GM23338 (cell line): Measurements from ENCODE around the gene TXNRD1. TPM values are rescaled to one million over a fixed set of nuclear protein-coding genes. Genes with fewer than 3 reads are reported as not detected.

Experiments used
- ATAC-seq: fragments of 200-7000 bp; cut with Tn5 transposase; 3 replicates; pipeline ENCODE4 v1.9.1; 2020
- DNase-seq: peaks from one replicate; pipeline ENCODE4 v3.0.0-alpha.2; 2015; ENCODE audit warnings: low spot score
- H2AFZ ChIP-seq: fragments of 200-600 bp; sonication (generic); 2 replicates; pipeline ENCODE4 v1.8.0; 2016; ENCODE audit warnings: antibody characterized with exemption, mild to moderate bottlenecking, moderate library complexity
- H3F3A ChIP-seq: fragments of 200-600 bp; sonication (generic); replicated peaks from 2 replicates; pipeline ENCODE4 v1.8.0; 2017; ENCODE audit warnings: antibody characterized with exemption, mixed run types, low read depth
- H3K27ac ChIP-seq: fragments of 200-600 bp; sonication (generic); 2 replicates; pipeline ENCODE4 v1.6.1; 2016; ENCODE audit warnings: low read depth
- H3K27me3 ChIP-seq: fragments of 200-600 bp; sonication (generic); 2 replicates; pipeline ENCODE4 v1.8.0; 2016; ENCODE audit warnings: mild to moderate bottlenecking, mixed run types, moderate library complexity; ENCODE audit not compliant: insufficient read depth
- H3K36me3 ChIP-seq: fragments of 200-600 bp; sonication (generic); 2 replicates; pipeline ENCODE4 v1.8.0; 2016; ENCODE audit warnings: mild to moderate bottlenecking; ENCODE audit not compliant: insufficient read depth
- H3K4me1 ChIP-seq: fragments of 200-600 bp; sonication (generic); 2 replicates; pipeline ENCODE4 v1.8.0; 2016; ENCODE audit warnings: mild to moderate bottlenecking, moderate library complexity; ENCODE audit not compliant: insufficient read depth
- H3K4me2 ChIP-seq: fragments of 200-600 bp; sonication (generic); 2 replicates; pipeline ENCODE4 v1.7.1; 2017; ENCODE audit warnings: mixed run types
- H3K4me3 ChIP-seq: fragments of 200-600 bp; sonication (generic); 2 replicates; pipeline ENCODE4 v1.6.1; 2016; ENCODE audit warnings: mixed run types
- H3K79me2 ChIP-seq: fragments of 200-600 bp; sonication (generic); replicated peaks from 2 replicates; pipeline ENCODE4 v1.8.0; 2017; ENCODE audit warnings: mild to moderate bottlenecking; ENCODE audit not compliant: insufficient read depth
- H3K9me2 ChIP-seq: fragments of 200-600 bp; sonication (generic); 2 replicates; pipeline ENCODE4 v1.8.0; 2017; ENCODE audit not compliant: insufficient read depth
- H4K20me1 ChIP-seq: fragments of 200-600 bp; sonication (generic); replicated peaks from 2 replicates; pipeline ENCODE4 v1.8.0; 2017; ENCODE audit warnings: mild to moderate bottlenecking; ENCODE audit not compliant: insufficient read depth
- H3K27ac Mint-ChIP-seq: 2 replicates; pipeline ENCODE4 v1.8.0; 2020; ENCODE audit warnings: inconsistent platforms, mild to moderate bottlenecking, moderate library complexity, mixed read lengths
- H3K27me3 Mint-ChIP-seq: 3 replicates; pipeline ENCODE4 v1.8.0; 2022; ENCODE audit warnings: low read depth, mild to moderate bottlenecking, moderate library complexity, mixed read lengths, inconsistent platforms; ENCODE audit not compliant: insufficient read depth, poor library complexity
- H3K36me3 Mint-ChIP-seq: 3 replicates; pipeline ENCODE4 v1.8.0; 2021; ENCODE audit warnings: low read depth, mild to moderate bottlenecking, inconsistent platforms, moderate library complexity, mixed read lengths
- H3K4me1 Mint-ChIP-seq: 3 replicates; pipeline ENCODE4 v1.8.0; 2020; ENCODE audit warnings: mild to moderate bottlenecking, inconsistent platforms, mixed read lengths
- H3K4me3 Mint-ChIP-seq: 3 replicates; pipeline ENCODE4 v1.8.0; 2021; ENCODE audit warnings: moderate library complexity, mild to moderate bottlenecking, inconsistent platforms, mixed read lengths
- H3K9me3 Mint-ChIP-seq: 3 replicates; pipeline ENCODE4 v1.8.0; 2020; ENCODE audit warnings: moderate library complexity, mild to moderate bottlenecking, inconsistent platforms, mixed read lengths
- CREB1 ChIP-seq: fragments of 250-450 bp; sonication (Bioruptor Pico); IDR thresholded peaks from 2 replicates; pipeline ENCODE4 v1.5.0; 2020; ENCODE audit warnings: low read depth, mild to moderate bottlenecking, moderate library complexity
- EZH2 ChIP-seq: fragments of 200-600 bp; sonication (generic); IDR thresholded peaks from one replicate; pipeline ENCODE4 v1.8.0; 2017; ENCODE audit warnings: antibody characterized with exemption, mild to moderate bottlenecking, low read depth; ENCODE audit not compliant: unreplicated experiment
- EZH2phosphoT487 ChIP-seq: fragments of 200-600 bp; sonication (generic); IDR thresholded peaks from one replicate; pipeline ENCODE4 v1.8.1; 2018; ENCODE audit warnings: antibody characterized with exemption; ENCODE audit not compliant: unreplicated experiment
- JUNB ChIP-seq: IDR thresholded peaks from one replicate; pipeline ENCODE4 v1.6.1; 2016; ENCODE audit warnings: antibody characterized with exemption; ENCODE audit not compliant: unreplicated experiment
- NANOG ChIP-seq: IDR thresholded peaks from 2 replicates; pipeline ENCODE4 v1.6.1; 2016; ENCODE audit warnings: antibody characterized with exemption, borderline replicate concordance
- POLR2AphosphoS5 ChIP-seq: IDR thresholded peaks from 2 replicates; pipeline ENCODE4 v1.6.1; 2016; ENCODE audit warnings: antibody characterized with exemption, low read depth
- STAT1 ChIP-seq: IDR thresholded peaks from one replicate; pipeline ENCODE4 v1.6.1; 2016; ENCODE audit warnings: antibody characterized with exemption; ENCODE audit not compliant: unreplicated experiment
- ZNF114 ChIP-seq: fragments of 250-450 bp; sonication (Bioruptor Pico); IDR thresholded peaks from 2 replicates; pipeline ENCODE4 v1.5.0; 2020; ENCODE audit warnings: mild to moderate bottlenecking, moderate library complexity
- ZNF331 ChIP-seq: fragments of 250-450 bp; sonication (Bioruptor Pico); IDR thresholded peaks from 2 replicates; pipeline ENCODE4 v1.5.0; 2020; ENCODE audit warnings: low read depth, mild to moderate bottlenecking, moderate library complexity
- polyA plus RNA-seq: library from polyadenylated mRNA; unstranded; fragments of >200 nt; fragmentation: Nextera tagmentation; extraction: Ambion mirVana; gene quantifications from 2 replicates; pipeline ENCODE4 v1.2.1, GENCODE V29; 2016
- total RNA-seq: library from RNA; depleted of rRNA; stranded (reverse); fragments of >200 nt; shearing (Covaris generic); gene quantifications from 2 replicates; pipeline ENCODE4 v1.2.3, GENCODE V29; 2014
- TF ChIP-seq, protein P1 (sequence below): IDR thresholded peaks from 2 replicates; pipeline ENCODE4 v1.6.1; 2016; ENCODE audit warnings: antibody characterized with exemption
- TF ChIP-seq, protein P2 (sequence below), 2 experiments: fragments of 200-600 bp in 1 of 2; sonication (generic) in 1 of 2; conservative IDR thresholded peaks; 2 replicates each; pipeline versions ENCODE4 v1.5.1 to v1.6.1; 2016 to 2017; ENCODE audit warnings: antibody characterized with exemption in 2 of 2, low read depth in 2 of 2, mild to moderate bottlenecking in 2 of 2, moderate library complexity in 1 of 2
- TF ChIP-seq, protein P3 (sequence below): IDR thresholded peaks from one replicate; pipeline ENCODE4 v1.6.1; 2018; ENCODE audit warnings: antibody characterized with exemption; ENCODE audit not compliant: unreplicated experiment
- TF ChIP-seq, protein P4 (sequence below): fragments of 250-450 bp; sonication (Bioruptor Pico); IDR thresholded peaks from 2 replicates; pipeline ENCODE4 v1.5.0; 2020; ENCODE audit warnings: mild to moderate bottlenecking, moderate library complexity

Gene TXNRD1
- total and polyA plus RNA-seq, 2 experiments from 2014 or later: 115 to 127 TPM

DNA sequence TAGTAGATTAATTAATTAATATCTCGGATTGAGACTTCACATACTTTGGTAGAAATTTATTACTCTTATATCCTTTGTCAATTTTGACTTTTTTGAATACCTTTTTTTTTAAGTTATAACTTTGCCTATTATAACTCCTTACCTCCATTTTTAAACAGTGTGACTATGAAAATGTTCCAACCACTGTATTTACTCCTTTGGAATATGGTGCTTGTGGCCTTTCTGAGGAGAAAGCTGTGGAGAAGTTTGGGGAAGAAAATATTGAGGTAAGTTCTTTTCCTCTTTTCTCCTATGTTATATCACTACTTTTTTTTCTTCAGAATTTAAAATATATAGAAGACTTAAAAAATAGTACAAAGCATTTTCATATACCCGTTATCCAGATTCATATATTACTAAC lies 115.8 kb downstream of the TXNRD1 start:
- DNase-seq (no peak), ATAC-seq (no peak)
- no peak overlapping the region for H3K4me3 ChIP-seq
- no peaks in the 10 kb centered on the region for H3F3A ChIP-seq
- H3K9me2 ChIP-seq: no peaks in the 10 kb centered on the region
- H3K36me3 ChIP-seq: peaks cover 41% of the 10 kb centered on the region
- Mint-ChIP-seq H3K4me3 (no peak overlapping the region), H3K36me3 (peaks cover 61% of the 10 kb centered on the region), H3K27ac (no peak overlapping the region), H3K27me3 (no peaks in the 10 kb centered on the region), H3K9me3 (no peaks in the 10 kb centered on the region), H3K4me1 (no peaks in the 10 kb centered on the region)
- no peaks in the 10 kb centered on the region for H3K27me3 ChIP-seq
- TF ChIP-seq, protein P1, sequence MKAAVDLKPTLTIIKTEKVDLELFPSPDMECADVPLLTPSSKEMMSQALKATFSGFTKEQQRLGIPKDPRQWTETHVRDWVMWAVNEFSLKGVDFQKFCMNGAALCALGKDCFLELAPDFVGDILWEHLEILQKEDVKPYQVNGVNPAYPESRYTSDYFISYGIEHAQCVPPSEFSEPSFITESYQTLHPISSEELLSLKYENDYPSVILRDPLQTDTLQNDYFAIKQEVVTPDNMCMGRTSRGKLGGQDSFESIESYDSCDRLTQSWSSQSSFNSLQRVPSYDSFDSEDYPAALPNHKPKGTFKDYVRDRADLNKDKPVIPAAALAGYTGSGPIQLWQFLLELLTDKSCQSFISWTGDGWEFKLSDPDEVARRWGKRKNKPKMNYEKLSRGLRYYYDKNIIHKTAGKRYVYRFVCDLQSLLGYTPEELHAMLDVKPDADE: no peak
- TF ChIP-seq ZNF114 (no peak), EZH2 (no peak), POLR2AphosphoS5 (no peak), ZNF331 (no peak), EZH2phosphoT487 (no peak), CREB1 (CRISPR knock-in tag) (no peak), NANOG (no peak), JUNB (no peak), STAT1 (no peak)
- TF ChIP-seq, protein P2, sequence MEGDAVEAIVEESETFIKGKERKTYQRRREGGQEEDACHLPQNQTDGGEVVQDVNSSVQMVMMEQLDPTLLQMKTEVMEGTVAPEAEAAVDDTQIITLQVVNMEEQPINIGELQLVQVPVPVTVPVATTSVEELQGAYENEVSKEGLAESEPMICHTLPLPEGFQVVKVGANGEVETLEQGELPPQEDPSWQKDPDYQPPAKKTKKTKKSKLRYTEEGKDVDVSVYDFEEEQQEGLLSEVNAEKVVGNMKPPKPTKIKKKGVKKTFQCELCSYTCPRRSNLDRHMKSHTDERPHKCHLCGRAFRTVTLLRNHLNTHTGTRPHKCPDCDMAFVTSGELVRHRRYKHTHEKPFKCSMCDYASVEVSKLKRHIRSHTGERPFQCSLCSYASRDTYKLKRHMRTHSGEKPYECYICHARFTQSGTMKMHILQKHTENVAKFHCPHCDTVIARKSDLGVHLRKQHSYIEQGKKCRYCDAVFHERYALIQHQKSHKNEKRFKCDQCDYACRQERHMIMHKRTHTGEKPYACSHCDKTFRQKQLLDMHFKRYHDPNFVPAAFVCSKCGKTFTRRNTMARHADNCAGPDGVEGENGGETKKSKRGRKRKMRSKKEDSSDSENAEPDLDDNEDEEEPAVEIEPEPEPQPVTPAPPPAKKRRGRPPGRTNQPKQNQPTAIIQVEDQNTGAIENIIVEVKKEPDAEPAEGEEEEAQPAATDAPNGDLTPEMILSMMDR (conservative IDR thresholded peaks at IDR 0.05; ENCODE audit: low read depth in 2 of 2): no peak
- TF ChIP-seq, protein P3, sequence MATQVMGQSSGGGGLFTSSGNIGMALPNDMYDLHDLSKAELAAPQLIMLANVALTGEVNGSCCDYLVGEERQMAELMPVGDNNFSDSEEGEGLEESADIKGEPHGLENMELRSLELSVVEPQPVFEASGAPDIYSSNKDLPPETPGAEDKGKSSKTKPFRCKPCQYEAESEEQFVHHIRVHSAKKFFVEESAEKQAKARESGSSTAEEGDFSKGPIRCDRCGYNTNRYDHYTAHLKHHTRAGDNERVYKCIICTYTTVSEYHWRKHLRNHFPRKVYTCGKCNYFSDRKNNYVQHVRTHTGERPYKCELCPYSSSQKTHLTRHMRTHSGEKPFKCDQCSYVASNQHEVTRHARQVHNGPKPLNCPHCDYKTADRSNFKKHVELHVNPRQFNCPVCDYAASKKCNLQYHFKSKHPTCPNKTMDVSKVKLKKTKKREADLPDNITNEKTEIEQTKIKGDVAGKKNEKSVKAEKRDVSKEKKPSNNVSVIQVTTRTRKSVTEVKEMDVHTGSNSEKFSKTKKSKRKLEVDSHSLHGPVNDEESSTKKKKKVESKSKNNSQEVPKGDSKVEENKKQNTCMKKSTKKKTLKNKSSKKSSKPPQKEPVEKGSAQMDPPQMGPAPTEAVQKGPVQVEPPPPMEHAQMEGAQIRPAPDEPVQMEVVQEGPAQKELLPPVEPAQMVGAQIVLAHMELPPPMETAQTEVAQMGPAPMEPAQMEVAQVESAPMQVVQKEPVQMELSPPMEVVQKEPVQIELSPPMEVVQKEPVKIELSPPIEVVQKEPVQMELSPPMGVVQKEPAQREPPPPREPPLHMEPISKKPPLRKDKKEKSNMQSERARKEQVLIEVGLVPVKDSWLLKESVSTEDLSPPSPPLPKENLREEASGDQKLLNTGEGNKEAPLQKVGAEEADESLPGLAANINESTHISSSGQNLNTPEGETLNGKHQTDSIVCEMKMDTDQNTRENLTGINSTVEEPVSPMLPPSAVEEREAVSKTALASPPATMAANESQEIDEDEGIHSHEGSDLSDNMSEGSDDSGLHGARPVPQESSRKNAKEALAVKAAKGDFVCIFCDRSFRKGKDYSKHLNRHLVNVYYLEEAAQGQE: no peak
- TF ChIP-seq, protein P4, sequence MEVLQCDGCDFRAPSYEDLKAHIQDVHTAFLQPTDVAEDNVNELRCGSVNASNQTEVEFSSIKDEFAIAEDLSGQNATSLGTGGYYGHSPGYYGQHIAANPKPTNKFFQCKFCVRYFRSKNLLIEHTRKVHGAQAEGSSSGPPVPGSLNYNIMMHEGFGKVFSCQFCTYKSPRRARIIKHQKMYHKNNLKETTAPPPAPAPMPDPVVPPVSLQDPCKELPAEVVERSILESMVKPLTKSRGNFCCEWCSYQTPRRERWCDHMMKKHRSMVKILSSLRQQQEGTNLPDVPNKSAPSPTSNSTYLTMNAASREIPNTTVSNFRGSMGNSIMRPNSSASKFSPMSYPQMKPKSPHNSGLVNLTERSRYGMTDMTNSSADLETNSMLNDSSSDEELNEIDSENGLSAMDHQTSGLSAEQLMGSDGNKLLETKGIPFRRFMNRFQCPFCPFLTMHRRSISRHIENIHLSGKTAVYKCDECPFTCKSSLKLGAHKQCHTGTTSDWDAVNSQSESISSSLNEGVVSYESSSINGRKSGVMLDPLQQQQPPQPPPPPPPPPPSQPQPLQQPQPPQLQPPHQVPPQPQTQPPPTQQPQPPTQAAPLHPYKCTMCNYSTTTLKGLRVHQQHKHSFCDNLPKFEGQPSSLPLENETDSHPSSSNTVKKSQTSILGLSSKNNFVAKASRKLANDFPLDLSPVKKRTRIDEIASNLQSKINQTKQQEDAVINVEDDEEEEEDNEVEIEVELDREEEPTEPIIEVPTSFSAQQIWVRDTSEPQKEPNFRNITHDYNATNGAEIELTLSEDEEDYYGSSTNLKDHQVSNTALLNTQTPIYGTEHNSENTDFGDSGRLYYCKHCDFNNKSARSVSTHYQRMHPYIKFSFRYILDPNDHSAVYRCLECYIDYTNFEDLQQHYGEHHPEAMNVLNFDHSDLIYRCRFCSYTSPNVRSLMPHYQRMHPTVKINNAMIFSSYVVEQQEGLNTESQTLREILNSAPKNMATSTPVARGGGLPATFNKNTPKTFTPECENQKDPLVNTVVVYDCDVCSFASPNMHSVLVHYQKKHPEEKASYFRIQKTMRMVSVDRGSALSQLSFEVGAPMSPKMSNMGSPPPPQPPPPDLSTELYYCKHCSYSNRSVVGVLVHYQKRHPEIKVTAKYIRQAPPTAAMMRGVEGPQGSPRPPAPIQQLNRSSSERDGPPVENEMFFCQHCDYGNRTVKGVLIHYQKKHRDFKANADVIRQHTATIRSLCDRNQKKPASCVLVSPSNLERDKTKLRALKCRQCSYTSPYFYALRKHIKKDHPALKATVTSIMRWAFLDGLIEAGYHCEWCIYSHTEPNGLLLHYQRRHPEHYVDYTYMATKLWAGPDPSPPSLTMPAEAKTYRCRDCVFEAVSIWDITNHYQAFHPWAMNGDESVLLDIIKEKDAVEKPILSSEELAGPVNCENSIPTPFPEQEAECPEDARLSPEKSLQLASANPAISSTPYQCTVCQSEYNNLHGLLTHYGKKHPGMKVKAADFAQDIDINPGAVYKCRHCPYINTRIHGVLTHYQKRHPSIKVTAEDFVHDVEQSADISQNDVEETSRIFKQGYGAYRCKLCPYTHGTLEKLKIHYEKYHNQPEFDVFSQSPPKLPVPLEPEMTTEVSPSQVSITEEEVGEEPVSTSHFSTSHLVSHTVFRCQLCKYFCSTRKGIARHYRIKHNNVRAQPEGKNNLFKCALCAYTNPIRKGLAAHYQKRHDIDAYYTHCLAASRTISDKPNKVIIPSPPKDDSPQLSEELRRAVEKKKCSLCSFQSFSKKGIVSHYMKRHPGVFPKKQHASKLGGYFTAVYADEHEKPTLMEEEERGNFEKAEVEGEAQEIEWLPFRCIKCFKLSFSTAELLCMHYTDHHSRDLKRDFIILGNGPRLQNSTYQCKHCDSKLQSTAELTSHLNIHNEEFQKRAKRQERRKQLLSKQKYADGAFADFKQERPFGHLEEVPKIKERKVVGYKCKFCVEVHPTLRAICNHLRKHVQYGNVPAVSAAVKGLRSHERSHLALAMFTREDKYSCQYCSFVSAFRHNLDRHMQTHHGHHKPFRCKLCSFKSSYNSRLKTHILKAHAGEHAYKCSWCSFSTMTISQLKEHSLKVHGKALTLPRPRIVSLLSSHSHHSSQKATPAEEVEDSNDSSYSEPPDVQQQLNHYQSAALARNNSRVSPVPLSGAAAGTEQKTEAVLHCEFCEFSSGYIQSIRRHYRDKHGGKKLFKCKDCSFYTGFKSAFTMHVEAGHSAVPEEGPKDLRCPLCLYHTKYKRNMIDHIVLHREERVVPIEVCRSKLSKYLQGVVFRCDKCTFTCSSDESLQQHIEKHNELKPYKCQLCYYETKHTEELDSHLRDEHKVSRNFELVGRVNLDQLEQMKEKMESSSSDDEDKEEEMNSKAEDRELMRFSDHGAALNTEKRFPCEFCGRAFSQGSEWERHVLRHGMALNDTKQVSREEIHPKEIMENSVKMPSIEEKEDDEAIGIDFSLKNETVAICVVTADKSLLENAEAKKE (CRISPR knock-in tag): no peak
- no peak overlapping the region for H3K4me2 ChIP-seq
- no peaks in the 10 kb centered on the region for H3K4me1 ChIP-seq
- no peaks in the 10 kb centered on the region; the same call in 1 of the 2 replicates for H3K79me2 ChIP-seq
- H4K20me1 ChIP-seq: peaks cover 12% of the 10 kb centered on the region; the same call in 1 of the 2 replicates
- H3K27ac ChIP-seq: no peak overlapping the region
- H2AFZ ChIP-seq: no peak overlapping the region
